Astrocyte (in vitro differentiated cells and primary cell): ENCODE data around the gene ALPI. TPM values are rescaled to one million over a fixed set of nuclear protein-coding genes. Genes with fewer than 3 reads are reported as not detected.
A peak's percentile ranks its signal among the peaks of the same experiment; 100 is the strongest.

Experiments
- DNase-seq: peaks from one replicate; pipeline ENCODE4 v3.0.0-alpha.2; 2010; ENCODE audit warnings: low read depth
- FAIRE-seq: peaks from 2 replicates; lab custom pipeline; 2011; peaks lifted over from hg19 to GRCh38; lab: Jason Lieb, UNC
- H2AFZ ChIP-seq: 2 replicates; pipeline ENCODE4 v1.6.0; 2012; ENCODE audit warnings: low read depth, low read length, inconsistent platforms
- H3K27ac ChIP-seq: 2 replicates; pipeline ENCODE4 v1.5.1; 2011; ENCODE audit warnings: low read depth, low read length, inconsistent platforms
- H3K27me3 ChIP-seq: 2 replicates; pipeline ENCODE4 v1.6.0; 2011; ENCODE audit warnings: low read length, inconsistent platforms; ENCODE audit not compliant: insufficient read depth
- H3K36me3 ChIP-seq: 2 replicates; pipeline ENCODE4 v1.5.1; 2011; ENCODE audit warnings: low read length, inconsistent platforms; ENCODE audit not compliant: insufficient read depth
- H3K4me1 ChIP-seq: 2 replicates; pipeline ENCODE4 v1.5.1; 2011; ENCODE audit warnings: low read length, inconsistent platforms; ENCODE audit not compliant: insufficient read depth
- H3K4me2 ChIP-seq: 2 replicates; pipeline ENCODE4 v1.6.0; 2012; ENCODE audit warnings: low read length, inconsistent platforms
- H3K4me3 ChIP-seq: 2 replicates; pipeline ENCODE4 v1.5.1; 2011; ENCODE audit warnings: low read depth, mild to moderate bottlenecking, low read length, inconsistent platforms; ENCODE audit not compliant: insufficient read depth
- H3K79me2 ChIP-seq: 2 replicates; pipeline ENCODE4 v1.6.0; 2012; ENCODE audit warnings: mild to moderate bottlenecking, low read length, inconsistent platforms; ENCODE audit not compliant: insufficient read depth
- H3K9ac ChIP-seq: 2 replicates; pipeline ENCODE4 v1.6.0; 2012; ENCODE audit warnings: mild to moderate bottlenecking, low read length, inconsistent platforms
- H3K9me3 ChIP-seq: 2 replicates; pipeline ENCODE4 v1.5.1; 2012; ENCODE audit warnings: low read depth, mild to moderate bottlenecking, low read length, inconsistent platforms; ENCODE audit not compliant: insufficient read depth
- H4K20me1 ChIP-seq: 2 replicates; pipeline ENCODE4 v1.6.0; 2012; ENCODE audit warnings: low read length, inconsistent platforms; ENCODE audit not compliant: insufficient read depth
- H3K27ac Mint-ChIP-seq: one replicate; pipeline ENCODE4 v1.8.0; 2021; ENCODE audit warnings: mild to moderate bottlenecking, mixed read lengths; ENCODE audit not compliant: unreplicated experiment
- H3K27me3 Mint-ChIP-seq: one replicate; pipeline ENCODE4 v1.8.0; 2021; ENCODE audit warnings: low read depth, mixed read lengths; ENCODE audit not compliant: unreplicated experiment
- H3K36me3 Mint-ChIP-seq: one replicate; pipeline ENCODE4 v1.8.0; 2021; ENCODE audit warnings: low read depth, mixed read lengths; ENCODE audit not compliant: unreplicated experiment
- H3K4me1 Mint-ChIP-seq: one replicate; pipeline ENCODE4 v1.8.0; 2021; ENCODE audit warnings: low read depth, mixed read lengths; ENCODE audit not compliant: unreplicated experiment
- H3K4me3 Mint-ChIP-seq: one replicate; pipeline ENCODE4 v1.8.0; 2021; ENCODE audit warnings: mild to moderate bottlenecking, moderate library complexity, mixed read lengths; ENCODE audit not compliant: unreplicated experiment
- H3K9me3 Mint-ChIP-seq: one replicate; pipeline ENCODE4 v1.8.0; 2021; ENCODE audit warnings: mild to moderate bottlenecking, mixed read lengths; ENCODE audit not compliant: unreplicated experiment
- CTCF ChIP-seq: IDR thresholded peaks from 2 replicates; pipeline ENCODE4 v1.5.1; 2011; ENCODE audit warnings: low read depth, mild to moderate bottlenecking, inconsistent platforms, low read length, moderate library complexity; ENCODE audit not compliant: insufficient read depth
- EZH2 ChIP-seq: IDR thresholded peaks from 2 replicates; pipeline ENCODE4 v1.6.1; 2012; ENCODE audit warnings: mild to moderate bottlenecking, low read length, inconsistent platforms; ENCODE audit not compliant: insufficient read depth
- total RNA-seq: library from RNA; stranded (reverse); gene quantifications from 2 replicates; pipeline ENCODE4 v1.2.1, GENCODE V29; 2021

Gene ALPI
- total RNA-seq, 1 donor from 2014 or later: not detected

GRCh38 chr2:232420073-232420454 lies 35.9 kb upstream of the ALPI start:
- Histone ChIP-seq H3K27me3 (peaks cover 60% of the 10 kb centered on the region), H2AFZ (no peak overlapping the region), H3K9me3 (peaks cover 16% of the 10 kb centered on the region), H3K27ac (no peak overlapping the region), H3K36me3 (no peaks in the 10 kb centered on the region), H3K9ac (no peak overlapping the region), H3K4me1 (no peaks in the 10 kb centered on the region), H3K4me3 (no peak overlapping the region), H4K20me1 (no peaks in the 10 kb centered on the region), H3K4me2 (no peak overlapping the region), H3K79me2 (no peaks in the 10 kb centered on the region)
- H3K27me3 Mint-ChIP-seq: peaks cover 80% of the 10 kb centered on the region
- TF ChIP-seq EZH2 (peak; percentile 17), CTCF (no peak)
- H3K4me3 Mint-ChIP-seq: no peak overlapping the region
- DNase-seq: no peak
- no peaks in the 10 kb centered on the region for H3K4me1 Mint-ChIP-seq
- no peaks in the 10 kb centered on the region for H3K36me3 Mint-ChIP-seq
- peaks cover 12% of the 10 kb centered on the region for H3K9me3 Mint-ChIP-seq
- H3K27ac Mint-ChIP-seq: no peak overlapping the region
- FAIRE-seq: no peak

- H3K27ac Mint-ChIP-seq: no peak overlapping the region
- TF ChIP-seq CTCF: no peak
- TF ChIP-seq EZH2: peak; percentile 81
- no peak overlapping the region for H2AFZ ChIP-seq
- H3K4me2 ChIP-seq: peak overlapping the region; percentile 59
- H4K20me1 ChIP-seq: no peaks in the 10 kb centered on the region
- no peak overlapping the region for H3K4me3 Mint-ChIP-seq
- no peaks in the 10 kb centered on the region for H3K4me1 ChIP-seq
- H3K4me1 Mint-ChIP-seq: no peaks in the 10 kb centered on the region
- H3K27me3 ChIP-seq: peaks cover 59% of the 10 kb centered on the region
- H3K9me3 Mint-ChIP-seq: peaks cover 12% of the 10 kb centered on the region
- no peak overlapping the region for H3K9ac ChIP-seq
- H3K36me3 Mint-ChIP-seq: no peaks in the 10 kb centered on the region
- H3K36me3 ChIP-seq: no peaks in the 10 kb centered on the region
- H3K4me3 ChIP-seq: no peak overlapping the region
- H3K9me3 ChIP-seq: peaks cover 16% of the 10 kb centered on the region
- DNase-seq: peak; percentile 3
- no peak for FAIRE-seq
- H3K27ac ChIP-seq: no peak overlapping the region
- H3K79me2 ChIP-seq: no peaks in the 10 kb centered on the region
- H3K27me3 Mint-ChIP-seq: peaks cover 80% of the 10 kb centered on the region
Measured at GRCh38 chr2:232420463-232421188, 35.3 kb upstream of the ALPI start.

- no peaks in the 10 kb centered on the region for H3K36me3 ChIP-seq
- Mint-ChIP-seq H3K9me3 (peaks cover 12% of the 10 kb centered on the region), H3K4me3 (no peak overlapping the region), H3K4me1 (no peaks in the 10 kb centered on the region), H3K27ac (no peak overlapping the region), H3K36me3 (no peaks in the 10 kb centered on the region), H3K27me3 (peaks cover 78% of the 10 kb centered on the region)
- no peak overlapping the region for H2AFZ ChIP-seq
- no peaks in the 10 kb centered on the region for H3K4me1 ChIP-seq
- peaks cover 16% of the 10 kb centered on the region for H3K9me3 ChIP-seq
- no peaks in the 10 kb centered on the region for H3K79me2 ChIP-seq
- no peak overlapping the region for H3K9ac ChIP-seq
- H3K4me2 ChIP-seq: peak overlapping the region; percentile 59
- no peak for FAIRE-seq
- H3K27ac ChIP-seq: no peak overlapping the region
- no peak for DNase-seq
- H4K20me1 ChIP-seq: no peaks in the 10 kb centered on the region
- H3K4me3 ChIP-seq: no peak overlapping the region
- peaks cover 59% of the 10 kb centered on the region for H3K27me3 ChIP-seq
- no peak for TF ChIP-seq EZH2
- TF ChIP-seq CTCF: no peak
Measured at GRCh38 chr2:232421189-232421785, 34.7 kb upstream of the ALPI start.
